Activated CD8-positive, alpha-beta memory T cell treated with anti-CD3 and anti-CD28 coated beads, Interleukin-2, amount 50 U/mL, for 48 hours (primary cell): Measurements from ENCODE around the gene MLXIP.
A peak's percentile ranks its signal among the peaks of the same experiment; 100 is the strongest.
"Not testable (repeated sequence)": the region's sequence is repeated elsewhere in the genome, so short reads cannot be mapped to it uniquely, and the experiment has no call there.

Experiments used
- DNase-seq: peaks from one replicate; pipeline ENCODE4 v3.0.0-alpha.2; 2020

MLXIP gene

GRCh38 chr12:122155705-122156104 lies 77.1 kb downstream of the MLXIP start:
- DNase-seq: no peak

- no peak for DNase-seq
Measured at GRCh38 chr12:122158700-122159285, 80.2 kb downstream of the MLXIP start.

- no peak for DNase-seq
Measured at GRCh38 chr12:122159882-122160281, 81.3 kb downstream of the MLXIP start.

- no peak for DNase-seq
Measured at GRCh38 chr12:122160761-122161160, 82.2 kb downstream of the MLXIP start.

GRCh38 chr12:122161682-122162081 lies 83.1 kb downstream of the MLXIP start:
- DNase-seq: no peak

- no peak for DNase-seq
Measured at GRCh38 chr12:122162976-122163375, 84.4 kb downstream of the MLXIP start.

- peak; percentile 82 for DNase-seq
Measured at GRCh38 chr12:122166422-122167349, 88.1 kb downstream of the MLXIP start.

- DNase-seq: no peak
Measured at GRCh38 chr12:122167356-122167925, 88.9 kb downstream of the MLXIP start.

- no peak for DNase-seq
Measured at GRCh38 chr12:122168492-122168891, 89.9 kb downstream of the MLXIP start.

GRCh38 chr12:122171399-122171798 lies 92.8 kb downstream of the MLXIP start:
- DNase-seq: no peak

- DNase-seq: no peak
Measured at GRCh38 chr12:122172262-122172939, 93.8 kb downstream of the MLXIP start.

- DNase-seq: peak; percentile 67
Measured at GRCh38 chr12:122174155-122174845, 95.7 kb downstream of the MLXIP start, which contains the start of gene IL31. IL31 (minus strand) TSS chr12:122174221; CDS start chr12:122174172, 49 bp downstream.

- not testable (repeated sequence) for DNase-seq
Measured at GRCh38 chr12:122176473-122176872, 97.9 kb downstream of the MLXIP start.

- peak; percentile 72 for DNase-seq
Measured at GRCh38 chr12:122182887-122183587, 104.5 kb downstream of the MLXIP start, which contains the start of gene LRRC43. LRRC43 (plus strand) TSS chr12:122183123; CDS start chr12:122183145, 22 bp downstream.

GRCh38 chr12:122183588-122183940 lies 105.0 kb downstream of the MLXIP start:
- no peak for DNase-seq

- no peak for DNase-seq
Measured at GRCh38 chr12:122184517-122184916, 106.0 kb downstream of the MLXIP start.

- no peak for DNase-seq
Measured at GRCh38 chr12:122185079-122185478, 106.5 kb downstream of the MLXIP start.

GRCh38 chr12:122185494-122186082 lies 107.0 kb downstream of the MLXIP start:
- no peak for DNase-seq

- no peak for DNase-seq
Measured at GRCh38 chr12:122187466-122187865, 108.9 kb downstream of the MLXIP start.

GRCh38 chr12:122189626-122190475 lies 111.3 kb downstream of the MLXIP start:
- DNase-seq: no peak
